Measurements from ENCODE around the gene PRKCG. TPM values are rescaled to one million over a fixed set of nuclear protein-coding genes. Genes with fewer than 3 reads are reported as not detected.

PRKCG gene
- polyA plus RNA-seq, 1 experiment, result 0.09 TPM

GRCh38 chr19:53951947-53952346 is 70.0 kb downstream of the PRKCG start:
- ChIA-PET POLR2A (no interaction called here), CTCF (interaction anchor here (0.6 kb wide), 1 partner anchor 36 kb away, joined by 6 read pairs; no protein-coding TSS in a partner anchor)
- DNase-seq (ENCODE audit: low read depth, low spot score), result no peak
- no peaks in the 10 kb centered on the region for H3K27me3 ChIP-seq (ENCODE audit: control insufficient read depth, insufficient read depth, low read length)
- TF ChIP-seq, protein P1, sequence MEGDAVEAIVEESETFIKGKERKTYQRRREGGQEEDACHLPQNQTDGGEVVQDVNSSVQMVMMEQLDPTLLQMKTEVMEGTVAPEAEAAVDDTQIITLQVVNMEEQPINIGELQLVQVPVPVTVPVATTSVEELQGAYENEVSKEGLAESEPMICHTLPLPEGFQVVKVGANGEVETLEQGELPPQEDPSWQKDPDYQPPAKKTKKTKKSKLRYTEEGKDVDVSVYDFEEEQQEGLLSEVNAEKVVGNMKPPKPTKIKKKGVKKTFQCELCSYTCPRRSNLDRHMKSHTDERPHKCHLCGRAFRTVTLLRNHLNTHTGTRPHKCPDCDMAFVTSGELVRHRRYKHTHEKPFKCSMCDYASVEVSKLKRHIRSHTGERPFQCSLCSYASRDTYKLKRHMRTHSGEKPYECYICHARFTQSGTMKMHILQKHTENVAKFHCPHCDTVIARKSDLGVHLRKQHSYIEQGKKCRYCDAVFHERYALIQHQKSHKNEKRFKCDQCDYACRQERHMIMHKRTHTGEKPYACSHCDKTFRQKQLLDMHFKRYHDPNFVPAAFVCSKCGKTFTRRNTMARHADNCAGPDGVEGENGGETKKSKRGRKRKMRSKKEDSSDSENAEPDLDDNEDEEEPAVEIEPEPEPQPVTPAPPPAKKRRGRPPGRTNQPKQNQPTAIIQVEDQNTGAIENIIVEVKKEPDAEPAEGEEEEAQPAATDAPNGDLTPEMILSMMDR (IDR thresholded peaks at IDR 0.05; ENCODE audit: low read depth, low read length), result no peak
- no peaks in the 10 kb centered on the region for H3K9me3 ChIP-seq (ENCODE audit: control insufficient read depth, insufficient read depth, low read length)
- H3K4me3 ChIP-seq (ENCODE audit: low read depth, low read length), result no peak overlapping the region
- H3K27ac ChIP-seq (ENCODE audit: low read depth, low read length), result no peak overlapping the region

DNA sequence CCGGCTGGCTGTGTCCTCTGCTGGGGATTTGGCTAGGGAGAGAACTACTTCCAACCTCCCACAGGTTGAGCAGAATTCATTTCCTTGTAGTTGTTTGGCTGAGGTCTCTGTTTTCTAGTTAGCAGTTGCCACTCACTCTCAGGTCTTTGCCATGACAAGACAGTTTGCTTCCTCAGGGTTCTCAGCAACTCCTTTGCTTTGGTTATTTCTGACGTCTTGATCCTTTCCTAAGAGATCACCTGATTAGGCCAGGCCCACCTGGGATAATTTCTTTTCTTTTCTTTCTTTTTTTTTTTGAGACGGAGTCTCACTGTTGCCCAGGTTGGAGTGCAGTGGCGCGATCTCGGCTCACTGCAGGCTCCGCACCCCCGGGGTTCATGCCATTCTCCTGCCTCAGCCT is 71.4 kb downstream of the PRKCG start:
- peaks cover 12% of the 10 kb centered on the region for H3K27me3 ChIP-seq (ENCODE audit: control insufficient read depth, insufficient read depth, low read length)
- ChIA-PET CTCF (no interaction called here), POLR2A (no interaction called here)
- no peak overlapping the region for H3K27ac ChIP-seq (ENCODE audit: low read depth, low read length)
- H3K9me3 ChIP-seq (ENCODE audit: control insufficient read depth, insufficient read depth, low read length), result no peaks in the 10 kb centered on the region
- TF ChIP-seq, protein P1 (IDR thresholded peaks at IDR 0.05; ENCODE audit: low read depth, low read length), result no peak
- H3K4me3 ChIP-seq (ENCODE audit: low read depth, low read length), result no peak overlapping the region
- DNase-seq (ENCODE audit: low read depth, low spot score), result no peak

Other genes with a start within 250 kb of the PRKCG start
- not detected in 2 replicates for gene NLRP12, start 57.9 kb upstream of the PRKCG start, polyA plus RNA-seq (2011; rRNA removed)
- 39.3 and 71.0 TPM in 2 replicates for gene MYADM, start 14.3 kb upstream of the PRKCG start, polyA plus RNA-seq (2011; rRNA removed)
- gene CACNG7, start 27.1 kb downstream of the PRKCG start, polyA plus RNA-seq (2011; rRNA removed), result 8.6 and 9.3 TPM in 2 replicates
- gene CACNG8, start 80.7 kb downstream of the PRKCG start, polyA plus RNA-seq (2011; rRNA removed), result 0.33 and 0.52 TPM in 2 replicates
- gene CACNG6, start 109.4 kb downstream of the PRKCG start, polyA plus RNA-seq (2011; rRNA removed), result 0.17 and 0.19 TPM in 2 replicates
- not detected in 2 replicates for gene VSTM1, start 181.7 kb downstream of the PRKCG start, polyA plus RNA-seq (2011; rRNA removed)
- gene TARM1, start 199.2 kb downstream of the PRKCG start, polyA plus RNA-seq (2011; rRNA removed), result not detected in 2 replicates
- 0.22 and 0.29 TPM in 2 replicates for gene OSCAR, start 218.6 kb downstream of the PRKCG start, polyA plus RNA-seq (2011; rRNA removed)
- gene NDUFA3, start 220.7 kb downstream of the PRKCG start, polyA plus RNA-seq (2011; rRNA removed), result 35.4 and 54.0 TPM in 2 replicates
- gene TFPT, start 233.5 kb downstream of the PRKCG start, polyA plus RNA-seq (2011; rRNA removed), result 12.3 and 15.8 TPM in 2 replicates
- gene PRPF31, start 233.6 kb downstream of the PRKCG start, polyA plus RNA-seq (2011; rRNA removed), result 28.7 and 35.3 TPM in 2 replicates

Measured in AG04450 (cell line).